Left ventricle myocardium inferior (tissue), 1 donor: ENCODE results near the gene TRRAP. TPM values are rescaled to one million over a fixed set of nuclear protein-coding genes. Genes with fewer than 3 reads are reported as not detected.

ENCODE experiments used
- DNase-seq: peaks from one replicate; pipeline ENCODE4 v3.0.0-alpha.2; 2020
- H3K27ac ChIP-seq: fragments of 200-600 bp; replicated peaks from 2 replicates; pipeline ENCODE4 v1.8.0; 2021
- H3K27me3 ChIP-seq: fragments of 200-600 bp; 2 replicates; pipeline ENCODE4 v1.8.0; 2021; ENCODE audit warnings: low read depth
- H3K36me3 ChIP-seq: fragments of 200-600 bp; 2 replicates; pipeline ENCODE4 v1.8.0; 2021
- H3K4me1 ChIP-seq: fragments of 200-600 bp; 2 replicates; pipeline ENCODE4 v1.8.0; 2021
- H3K4me3 ChIP-seq: fragments of 200-600 bp; 2 replicates; pipeline ENCODE4 v1.8.0; 2021; ENCODE audit warnings: mild to moderate bottlenecking, moderate library complexity
- H3K9me3 ChIP-seq: fragments of 200-600 bp; replicated peaks from 2 replicates; pipeline ENCODE4 v1.8.0; 2021
- intact Hi-C: fragments of 100-400 bp; cut with micrococcal nuclease; formaldehyde crosslinking; loops from one replicate; pipeline ENCODE4 v1.11.0; 2022
- total RNA-seq: library from RNA; stranded (reverse); fragmentation: NEBNext Ultra II Directional; extraction: Animal tissue kit (Norgen Biotek cat#: 25700); gene quantifications from one replicate; pipeline ENCODE4 v1.2.1, GENCODE V29; 2021
- TF ChIP-seq, protein P1 (sequence below): fragments of 200-600 bp; IDR thresholded peaks from 2 replicates; pipeline ENCODE4 v1.8.0; 2021; ENCODE audit warnings: antibody characterized with exemption, mild to moderate bottlenecking, borderline replicate concordance
- donor health status: DM: no; HTN: yes; CAD: no; lungs with severe emphysema.

Gene TRRAP
- total RNA-seq, 1 donor from 2014 or later = 15.5 TPM

DNA sequence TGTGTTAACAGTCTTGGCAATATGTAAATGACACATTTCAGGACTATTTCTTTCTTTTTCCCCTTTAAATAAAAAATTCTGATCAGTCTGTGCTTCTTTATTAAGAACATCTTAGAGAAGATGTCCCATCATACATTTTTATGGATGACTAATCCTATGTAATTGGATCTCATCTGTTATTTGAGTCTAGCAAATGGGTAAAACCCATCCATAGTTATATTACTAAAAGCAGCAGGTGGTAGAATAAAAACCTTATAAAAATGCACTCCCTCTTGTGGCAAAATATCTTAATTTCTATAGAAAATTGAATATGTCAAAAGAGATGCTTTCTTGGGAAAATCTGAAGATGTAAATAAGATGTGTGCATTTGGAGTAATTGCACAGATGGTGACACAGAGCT lies 35.3 kb downstream of the TRRAP start:
- H3K27me3 ChIP-seq = no peaks in the 10 kb centered on the region
- no peak overlapping the region for H3K27ac ChIP-seq
- peaks cover 96% of the 10 kb centered on the region for H3K36me3 ChIP-seq
- intact Hi-C loops = no loop called here
- peaks cover 25% of the 10 kb centered on the region for H3K4me1 ChIP-seq
- TF ChIP-seq, protein P1, sequence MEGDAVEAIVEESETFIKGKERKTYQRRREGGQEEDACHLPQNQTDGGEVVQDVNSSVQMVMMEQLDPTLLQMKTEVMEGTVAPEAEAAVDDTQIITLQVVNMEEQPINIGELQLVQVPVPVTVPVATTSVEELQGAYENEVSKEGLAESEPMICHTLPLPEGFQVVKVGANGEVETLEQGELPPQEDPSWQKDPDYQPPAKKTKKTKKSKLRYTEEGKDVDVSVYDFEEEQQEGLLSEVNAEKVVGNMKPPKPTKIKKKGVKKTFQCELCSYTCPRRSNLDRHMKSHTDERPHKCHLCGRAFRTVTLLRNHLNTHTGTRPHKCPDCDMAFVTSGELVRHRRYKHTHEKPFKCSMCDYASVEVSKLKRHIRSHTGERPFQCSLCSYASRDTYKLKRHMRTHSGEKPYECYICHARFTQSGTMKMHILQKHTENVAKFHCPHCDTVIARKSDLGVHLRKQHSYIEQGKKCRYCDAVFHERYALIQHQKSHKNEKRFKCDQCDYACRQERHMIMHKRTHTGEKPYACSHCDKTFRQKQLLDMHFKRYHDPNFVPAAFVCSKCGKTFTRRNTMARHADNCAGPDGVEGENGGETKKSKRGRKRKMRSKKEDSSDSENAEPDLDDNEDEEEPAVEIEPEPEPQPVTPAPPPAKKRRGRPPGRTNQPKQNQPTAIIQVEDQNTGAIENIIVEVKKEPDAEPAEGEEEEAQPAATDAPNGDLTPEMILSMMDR = no peak
- no peak overlapping the region for H3K4me3 ChIP-seq
- DNase-seq = no peak
- no peaks in the 10 kb centered on the region for H3K9me3 ChIP-seq

DNA sequence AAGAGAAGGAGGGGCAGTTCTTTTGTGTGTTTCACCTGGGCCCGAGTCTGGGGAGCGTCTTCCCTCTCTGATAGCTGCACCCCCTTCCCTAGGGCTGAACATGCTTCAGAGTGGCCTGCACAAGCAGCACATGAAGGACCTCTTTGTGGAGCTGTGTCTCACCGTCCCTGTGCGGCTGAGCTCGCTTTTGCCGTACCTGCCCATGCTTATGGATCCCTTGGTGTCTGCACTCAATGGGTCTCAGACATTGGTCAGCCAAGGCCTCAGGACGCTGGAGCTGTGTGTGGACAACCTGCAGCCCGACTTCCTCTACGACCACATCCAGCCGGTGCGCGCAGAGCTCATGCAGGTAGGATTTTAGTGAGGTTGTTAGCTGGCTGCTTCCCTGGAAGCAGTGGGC lies 39.0 kb downstream of the TRRAP start:
- H3K4me3 ChIP-seq = no peak overlapping the region
- H3K9me3 ChIP-seq = no peaks in the 10 kb centered on the region
- intact Hi-C loops = no loop called here
- no peaks in the 10 kb centered on the region for H3K4me1 ChIP-seq
- no peak overlapping the region for H3K27ac ChIP-seq
- DNase-seq = no peak
- peaks cover 96% of the 10 kb centered on the region for H3K36me3 ChIP-seq
- TF ChIP-seq, protein P1 = no peak
- no peaks in the 10 kb centered on the region for H3K27me3 ChIP-seq

DNA sequence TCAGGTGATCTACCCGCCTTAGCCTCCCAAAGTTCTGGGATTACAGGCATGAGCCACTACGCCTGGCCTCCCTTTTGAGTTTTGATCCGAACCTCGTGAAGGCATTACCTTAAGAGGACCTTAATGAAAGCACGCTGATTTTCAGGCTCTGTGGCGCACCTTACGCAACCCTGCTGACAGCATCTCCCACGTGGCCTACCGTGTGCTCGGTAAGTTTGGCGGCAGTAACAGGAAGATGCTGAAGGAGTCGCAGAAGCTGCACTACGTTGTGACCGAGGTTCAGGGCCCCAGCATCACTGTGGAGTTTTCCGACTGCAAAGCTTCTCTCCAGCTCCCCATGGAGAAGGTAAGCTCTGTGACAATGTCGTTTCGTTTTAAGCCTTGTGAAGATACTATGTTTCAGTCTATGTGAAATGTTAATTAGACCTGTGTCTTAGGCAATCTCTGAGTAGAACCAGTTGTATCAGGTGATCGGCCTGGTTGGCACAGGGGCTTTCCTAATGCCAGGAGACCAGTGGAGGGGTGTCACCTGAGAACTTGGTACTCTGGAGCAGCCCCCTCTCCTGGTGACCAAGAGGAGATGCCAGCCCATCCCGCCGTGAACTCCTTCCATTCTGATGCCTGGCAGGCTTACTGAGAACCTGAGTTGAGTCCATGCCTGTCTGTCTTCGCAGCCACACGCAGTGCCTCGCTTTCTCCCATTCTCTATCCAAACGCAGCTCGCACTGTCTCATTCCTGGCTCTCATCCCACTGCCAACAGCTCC lies 43.5 kb downstream of the TRRAP start:
- Histone ChIP-seq H3K4me1 (no peaks in the 10 kb centered on the region), H3K36me3 (peaks cover 100% of the 10 kb centered on the region), H3K9me3 (no peaks in the 10 kb centered on the region), H3K27me3 (no peaks in the 10 kb centered on the region), H3K4me3 (no peak overlapping the region), H3K27ac (no peak overlapping the region)
- intact Hi-C loops = no loop called here
- TF ChIP-seq, protein P1 = no peak
- DNase-seq = no peak

DNA sequence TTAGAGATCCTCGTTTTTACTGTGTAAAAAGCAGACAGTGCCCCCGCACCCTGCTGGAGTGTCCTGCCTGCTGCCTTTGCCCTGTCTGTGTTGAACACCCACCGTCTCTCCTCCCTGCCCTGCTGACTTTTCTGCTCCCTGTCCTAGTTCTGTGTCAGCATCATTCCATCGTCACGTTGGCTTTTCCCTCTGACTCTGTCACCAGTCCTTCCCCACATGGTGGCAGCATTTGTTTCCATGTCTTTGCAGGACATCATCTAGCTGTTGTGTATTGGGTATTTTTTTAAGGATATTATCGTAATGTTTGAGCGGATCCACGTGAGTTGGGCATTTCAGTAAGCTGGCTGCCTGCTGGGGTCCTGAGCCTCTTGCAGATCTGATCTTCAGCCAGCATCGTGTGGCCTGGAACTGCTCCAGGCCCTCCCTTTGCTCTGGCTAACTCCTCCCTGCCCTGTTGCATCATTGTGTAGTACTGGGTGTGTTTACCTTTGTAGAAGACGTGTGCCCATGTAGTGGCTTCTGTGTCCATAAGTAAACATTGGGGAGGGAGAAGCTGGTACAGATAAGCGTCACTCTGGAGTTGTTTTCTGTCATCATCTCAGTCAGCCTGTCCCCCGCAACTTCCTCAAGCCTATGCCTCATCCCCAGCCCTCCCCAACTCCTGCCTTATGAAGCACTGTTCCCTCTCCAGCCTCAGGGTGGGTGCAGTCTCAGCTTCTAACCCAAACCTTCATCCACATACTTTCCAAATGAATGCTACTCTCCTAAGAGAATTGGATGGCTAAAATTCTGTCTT lies 44.3 kb downstream of the TRRAP start:
- no peak overlapping the region for H3K4me3 ChIP-seq
- H3K4me1 ChIP-seq = no peaks in the 10 kb centered on the region
- intact Hi-C loops = no loop called here
- peaks cover 100% of the 10 kb centered on the region for H3K36me3 ChIP-seq
- TF ChIP-seq, protein P1 = no peak
- H3K27ac ChIP-seq = no peak overlapping the region
- no peak for DNase-seq
- no peaks in the 10 kb centered on the region for H3K9me3 ChIP-seq
- no peaks in the 10 kb centered on the region for H3K27me3 ChIP-seq

DNA sequence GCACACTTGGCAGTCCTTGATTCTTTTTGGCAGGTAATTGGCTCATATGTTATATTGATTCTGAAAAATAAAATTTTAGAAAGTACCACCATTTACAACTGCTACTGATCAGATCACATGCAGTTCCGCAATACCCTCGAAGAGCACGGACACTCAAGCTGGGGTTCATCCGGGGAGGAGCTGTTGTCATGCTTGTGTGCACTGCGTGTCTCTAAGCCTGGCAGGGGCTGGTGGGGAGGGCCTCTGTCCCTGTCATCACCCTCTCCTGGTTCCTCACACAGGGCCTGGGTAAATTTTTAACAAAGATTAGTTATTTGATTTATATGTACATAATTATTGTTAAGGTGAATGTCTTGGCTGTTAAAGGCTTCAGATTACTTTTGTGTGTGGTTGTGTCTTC lies 45.2 kb downstream of the TRRAP start:
- intact Hi-C loops = no loop called here
- H3K4me3 ChIP-seq = no peak overlapping the region
- no peaks in the 10 kb centered on the region for H3K4me1 ChIP-seq
- H3K9me3 ChIP-seq = no peaks in the 10 kb centered on the region
- H3K27ac ChIP-seq = no peak overlapping the region
- no peak for DNase-seq
- TF ChIP-seq, protein P1 = no peak
- no peaks in the 10 kb centered on the region for H3K27me3 ChIP-seq
- peaks cover 100% of the 10 kb centered on the region for H3K36me3 ChIP-seq
